ENCODE data around the gene GPC6.

DNA sequence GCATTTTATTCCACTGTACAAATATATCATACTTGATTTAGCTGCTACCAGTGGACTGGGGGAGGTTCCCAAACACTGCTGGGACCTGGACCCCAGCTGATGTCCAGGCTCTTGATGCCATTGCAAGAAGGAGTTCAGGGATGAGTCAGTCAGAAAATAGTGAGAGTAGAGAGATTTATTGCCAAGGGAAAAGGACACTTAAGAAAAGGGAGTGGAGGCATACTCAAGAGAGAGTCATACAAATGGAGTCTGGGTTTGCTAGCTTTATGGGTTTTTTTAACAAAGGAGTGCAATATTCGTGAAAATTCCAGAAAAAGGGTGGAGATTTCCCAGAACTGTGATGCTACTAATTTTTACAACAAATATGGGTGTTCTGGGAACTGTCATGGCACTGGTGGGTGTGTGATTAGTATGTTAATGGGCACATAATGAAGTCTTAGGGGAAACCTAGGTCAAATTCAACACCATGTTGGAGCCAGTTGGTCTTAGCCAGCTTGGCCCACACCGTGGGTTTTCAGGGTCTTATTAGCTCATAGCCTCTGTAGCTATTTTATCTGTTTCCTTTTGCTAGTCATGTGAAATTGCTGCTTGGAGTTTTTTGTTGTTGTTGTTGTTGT, 36.2 kb downstream of the GPC6 start:
- TF ChIP-seq POLR2A (IDR thresholded peaks at IDR 0.05; ENCODE audit: extremely low read depth, insufficient read length), result no peak
- TF ChIP-seq, protein P1, sequence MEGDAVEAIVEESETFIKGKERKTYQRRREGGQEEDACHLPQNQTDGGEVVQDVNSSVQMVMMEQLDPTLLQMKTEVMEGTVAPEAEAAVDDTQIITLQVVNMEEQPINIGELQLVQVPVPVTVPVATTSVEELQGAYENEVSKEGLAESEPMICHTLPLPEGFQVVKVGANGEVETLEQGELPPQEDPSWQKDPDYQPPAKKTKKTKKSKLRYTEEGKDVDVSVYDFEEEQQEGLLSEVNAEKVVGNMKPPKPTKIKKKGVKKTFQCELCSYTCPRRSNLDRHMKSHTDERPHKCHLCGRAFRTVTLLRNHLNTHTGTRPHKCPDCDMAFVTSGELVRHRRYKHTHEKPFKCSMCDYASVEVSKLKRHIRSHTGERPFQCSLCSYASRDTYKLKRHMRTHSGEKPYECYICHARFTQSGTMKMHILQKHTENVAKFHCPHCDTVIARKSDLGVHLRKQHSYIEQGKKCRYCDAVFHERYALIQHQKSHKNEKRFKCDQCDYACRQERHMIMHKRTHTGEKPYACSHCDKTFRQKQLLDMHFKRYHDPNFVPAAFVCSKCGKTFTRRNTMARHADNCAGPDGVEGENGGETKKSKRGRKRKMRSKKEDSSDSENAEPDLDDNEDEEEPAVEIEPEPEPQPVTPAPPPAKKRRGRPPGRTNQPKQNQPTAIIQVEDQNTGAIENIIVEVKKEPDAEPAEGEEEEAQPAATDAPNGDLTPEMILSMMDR (IDR thresholded peaks at IDR 0.05; ENCODE audit: low read depth, low read length), result no peak
- TF ChIP-seq MYC (IDR thresholded peaks at IDR 0.05; ENCODE audit: low read depth, low read length), result no peak
- TF ChIP-seq, protein P2, sequence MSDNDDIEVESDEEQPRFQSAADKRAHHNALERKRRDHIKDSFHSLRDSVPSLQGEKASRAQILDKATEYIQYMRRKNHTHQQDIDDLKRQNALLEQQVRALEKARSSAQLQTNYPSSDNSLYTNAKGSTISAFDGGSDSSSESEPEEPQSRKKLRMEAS (IDR thresholded peaks at IDR 0.05; ENCODE audit: low read depth, low read length), result no peak

All from NB4 (cell line).